GM12873 (cell line): Measurements from ENCODE around the gene MAPK4.

Source experiments
- CTCF ChIP-seq: IDR thresholded peaks from 2 replicates; pipeline ENCODE4 v1.5.1; 2012; ENCODE audit warnings: low read depth, mild to moderate bottlenecking, moderate library complexity, low read length, control low read depth; ENCODE audit not compliant: insufficient read depth; ENCODE audit errors: missing control alignments

MAPK4 gene

GRCh38 chr18:50611529-50611941 lies 51.6 kb downstream of the MAPK4 start:
- TF ChIP-seq CTCF: no peak

GRCh38 chr18:50614838-50615237 lies 55.0 kb downstream of the MAPK4 start:
- TF ChIP-seq CTCF: no peak

- no peak for TF ChIP-seq CTCF
These were observed 56.7 kb downstream of the MAPK4 start for GRCh38 chr18:50616484-50617048.

GRCh38 chr18:50619861-50620275 lies 60.0 kb downstream of the MAPK4 start:
- no peak for TF ChIP-seq CTCF

GRCh38 chr18:50620319-50620718 lies 60.4 kb downstream of the MAPK4 start:
- no peak for TF ChIP-seq CTCF

GRCh38 chr18:50621366-50621765 lies 61.5 kb downstream of the MAPK4 start:
- no peak for TF ChIP-seq CTCF

- TF ChIP-seq CTCF: no peak
These were observed 62.4 kb downstream of the MAPK4 start for GRCh38 chr18:50622320-50622719.
